Subcutaneous adipose tissue (tissue), 4 donors: Measurements from ENCODE around the gene GRHL1. TPM values are rescaled to one million over a fixed set of nuclear protein-coding genes. Genes with fewer than 3 reads are reported as not detected.

ENCODE experiments used
- total RNA-seq, 4 donors: library from RNA; depleted of rRNA; stranded (reverse); fragments of >200 nt; gene quantifications; one replicate each; pipeline ENCODE4 v1.1.0, GENCODE V29; 2016
- TF ChIP-seq, protein P1 (sequence below): fragments of 450-650 bp; IDR thresholded peaks from one replicate; pipeline ENCODE4 v1.5.1; 2016; ENCODE audit warnings: low read depth, mild to moderate bottlenecking, control low read depth, antibody characterized with exemption, moderate library complexity

The GRHL1 gene
- total RNA-seq, 4 donors from 2014 or later, result 0.88 to 7.2 (median 2.8) TPM

DNA sequence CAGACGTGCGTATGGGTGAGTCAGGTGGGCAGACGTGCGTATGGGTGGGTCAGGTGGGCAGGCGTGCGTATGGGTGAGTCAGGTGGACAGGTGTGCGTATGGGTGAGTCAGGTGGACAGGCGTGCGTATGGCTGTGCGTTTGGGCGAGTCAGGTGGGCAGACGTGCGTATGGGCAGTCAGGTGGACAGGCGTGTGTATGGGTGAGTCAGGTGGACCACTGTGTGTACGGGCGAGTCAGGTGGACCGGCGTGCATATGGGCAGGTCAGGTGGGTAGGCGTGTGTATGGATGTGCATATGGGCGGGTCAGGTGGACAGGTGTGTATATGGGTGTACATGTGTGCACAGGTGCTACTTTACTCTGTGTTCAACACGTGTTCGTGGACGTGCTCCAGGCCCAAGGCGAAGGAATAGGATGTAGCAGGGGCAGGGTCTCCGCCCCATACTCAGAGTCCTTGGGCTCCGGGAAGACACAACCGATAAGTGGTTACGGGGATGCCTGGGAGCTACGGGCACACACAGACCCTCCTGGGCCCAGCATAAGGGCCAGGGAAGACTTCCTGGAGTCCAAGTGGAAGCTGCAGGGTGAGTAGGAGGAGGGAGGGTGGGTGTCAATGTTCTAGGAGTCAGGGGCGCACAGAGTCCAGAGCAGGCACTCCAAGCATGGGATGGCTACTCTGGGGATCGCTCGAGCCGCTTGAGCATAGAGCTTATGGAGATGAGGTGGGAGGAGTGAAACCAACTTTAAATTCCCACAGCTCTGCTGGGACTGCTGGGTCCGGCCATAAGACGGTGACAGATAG lies 64.7 kb downstream of the GRHL1 start:
- TF ChIP-seq, protein P1, sequence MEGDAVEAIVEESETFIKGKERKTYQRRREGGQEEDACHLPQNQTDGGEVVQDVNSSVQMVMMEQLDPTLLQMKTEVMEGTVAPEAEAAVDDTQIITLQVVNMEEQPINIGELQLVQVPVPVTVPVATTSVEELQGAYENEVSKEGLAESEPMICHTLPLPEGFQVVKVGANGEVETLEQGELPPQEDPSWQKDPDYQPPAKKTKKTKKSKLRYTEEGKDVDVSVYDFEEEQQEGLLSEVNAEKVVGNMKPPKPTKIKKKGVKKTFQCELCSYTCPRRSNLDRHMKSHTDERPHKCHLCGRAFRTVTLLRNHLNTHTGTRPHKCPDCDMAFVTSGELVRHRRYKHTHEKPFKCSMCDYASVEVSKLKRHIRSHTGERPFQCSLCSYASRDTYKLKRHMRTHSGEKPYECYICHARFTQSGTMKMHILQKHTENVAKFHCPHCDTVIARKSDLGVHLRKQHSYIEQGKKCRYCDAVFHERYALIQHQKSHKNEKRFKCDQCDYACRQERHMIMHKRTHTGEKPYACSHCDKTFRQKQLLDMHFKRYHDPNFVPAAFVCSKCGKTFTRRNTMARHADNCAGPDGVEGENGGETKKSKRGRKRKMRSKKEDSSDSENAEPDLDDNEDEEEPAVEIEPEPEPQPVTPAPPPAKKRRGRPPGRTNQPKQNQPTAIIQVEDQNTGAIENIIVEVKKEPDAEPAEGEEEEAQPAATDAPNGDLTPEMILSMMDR, result no peak

DNA sequence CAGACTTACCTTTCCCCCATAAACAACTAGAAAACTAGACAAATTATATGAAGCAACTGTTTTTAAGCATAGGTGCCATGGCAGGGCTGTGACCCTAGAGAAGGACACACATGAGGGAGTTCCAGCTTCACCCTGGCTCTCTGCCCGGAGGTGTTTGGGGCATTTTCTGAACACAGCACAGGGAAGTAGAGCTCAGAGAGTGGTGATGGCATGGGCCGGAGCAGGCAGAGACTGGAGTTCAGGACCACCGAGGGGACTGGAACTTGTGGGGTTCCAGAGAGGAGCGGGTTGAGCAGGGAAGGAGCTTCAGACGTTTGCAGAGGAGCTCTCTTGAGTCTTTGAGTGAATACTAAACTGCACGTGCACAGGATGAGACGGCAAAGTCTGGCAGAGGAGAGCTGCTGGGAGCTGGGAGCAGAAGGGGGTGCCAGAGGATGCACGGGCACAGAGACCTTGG lies 65.3 kb downstream of the GRHL1 start:
- TF ChIP-seq, protein P1, result no peak

DNA sequence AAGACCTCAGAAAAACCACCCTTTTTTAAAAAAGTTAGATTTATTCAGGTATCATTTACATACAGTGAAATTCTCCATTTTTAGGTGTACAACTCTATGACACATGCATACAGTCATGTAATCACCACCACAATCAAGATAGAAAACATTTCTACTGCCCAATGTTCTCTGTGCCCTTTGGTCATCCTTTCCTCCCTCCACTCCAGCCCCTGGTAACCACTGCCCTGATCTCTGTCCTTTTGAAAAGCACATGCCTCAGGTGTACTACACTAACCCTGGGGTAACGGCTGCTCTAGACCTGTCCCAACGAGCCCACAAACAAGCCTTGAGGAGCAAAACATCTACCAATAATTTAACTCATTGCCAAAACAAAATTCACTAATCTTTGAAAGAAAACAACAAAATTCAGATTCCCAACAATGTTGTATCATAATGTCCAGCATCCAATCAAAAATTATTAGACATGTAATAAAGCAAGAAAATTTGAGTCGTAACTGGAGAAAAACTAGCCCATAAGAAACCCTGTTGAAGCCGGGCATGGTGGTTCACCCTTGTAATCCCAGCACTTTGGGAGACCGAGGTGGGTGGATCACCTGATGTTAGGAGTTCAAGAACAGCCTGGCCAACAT lies 65.9 kb downstream of the GRHL1 start:
- TF ChIP-seq, protein P1, result no peak

DNA sequence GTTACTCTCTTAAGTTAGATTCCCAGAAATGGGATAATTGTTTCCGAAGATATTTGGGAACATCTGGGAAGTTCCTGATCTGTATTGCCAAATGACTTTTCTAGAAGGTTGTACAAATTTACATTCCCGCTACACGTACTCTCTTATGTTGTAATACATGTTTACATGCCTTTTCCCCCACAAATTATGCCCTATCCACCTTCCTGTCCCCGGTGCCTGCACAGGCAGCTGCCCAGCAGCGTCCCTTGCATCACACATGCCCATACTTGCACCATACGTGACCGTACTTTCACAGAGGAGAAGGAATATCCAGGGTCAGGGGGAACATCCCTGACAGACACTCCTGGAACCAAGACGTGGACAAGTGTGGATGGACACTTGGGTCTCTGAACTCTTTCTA lies 67.7 kb downstream of the GRHL1 start:
- TF ChIP-seq, protein P1, result no peak

DNA sequence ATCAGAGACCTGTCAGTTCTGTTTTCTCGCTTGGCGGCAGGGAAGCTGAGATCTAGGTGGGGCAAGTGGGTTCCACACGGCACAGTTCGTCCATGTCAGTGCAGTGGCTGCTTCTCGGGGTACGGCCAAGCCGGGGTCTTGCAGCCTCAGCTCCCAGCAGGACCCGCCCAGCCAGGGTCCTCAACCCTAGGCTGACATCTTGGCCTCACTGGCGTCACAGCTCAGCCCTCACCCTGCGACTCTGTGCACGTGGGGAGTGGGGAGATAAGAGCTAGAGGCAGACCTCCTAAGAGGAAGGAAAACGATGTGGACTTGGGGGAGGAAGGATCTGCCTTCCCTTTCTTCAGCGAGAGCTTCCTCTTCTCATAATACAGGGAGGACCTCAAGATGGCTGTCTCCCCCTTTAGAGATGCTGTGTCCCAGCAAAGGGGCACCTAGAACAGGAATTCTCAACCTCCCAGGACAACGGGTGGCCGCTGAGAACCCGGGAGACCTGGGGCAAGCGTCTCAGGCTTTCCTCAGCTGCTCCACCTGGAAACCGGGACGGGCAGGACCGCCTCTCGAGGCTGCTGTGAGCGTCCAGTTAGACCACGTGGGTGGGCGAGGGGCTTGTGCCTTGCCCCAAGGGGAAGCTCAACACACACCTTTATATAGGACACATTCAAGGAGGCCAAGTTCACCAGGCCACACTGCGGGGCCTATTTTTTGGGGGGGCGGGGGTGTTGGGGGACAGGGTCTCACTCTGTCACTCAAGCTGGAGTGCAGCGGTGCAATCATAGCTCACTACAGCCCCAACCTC lies 68.3 kb downstream of the GRHL1 start:
- TF ChIP-seq, protein P1, result no peak

DNA sequence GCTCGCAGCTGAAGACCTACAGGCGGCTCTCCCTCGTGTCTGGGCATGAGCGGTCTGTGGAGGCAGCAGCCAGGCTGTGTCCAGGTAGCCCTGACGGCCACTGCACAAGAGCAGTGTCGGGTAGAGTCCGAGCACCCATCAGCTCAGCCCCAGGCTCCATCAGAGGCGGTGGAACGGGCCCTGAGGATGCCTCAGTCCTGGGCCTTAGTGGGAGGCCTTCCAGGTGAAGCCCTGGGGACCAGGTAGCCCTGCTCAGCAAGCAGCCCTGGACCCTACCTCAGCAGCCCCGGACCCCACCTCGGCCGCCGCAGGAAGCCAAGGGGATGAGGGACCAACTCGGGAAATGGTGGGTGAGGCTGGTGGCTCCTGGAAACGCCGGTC lies 70.5 kb downstream of the GRHL1 start:
- TF ChIP-seq, protein P1, result no peak

DNA sequence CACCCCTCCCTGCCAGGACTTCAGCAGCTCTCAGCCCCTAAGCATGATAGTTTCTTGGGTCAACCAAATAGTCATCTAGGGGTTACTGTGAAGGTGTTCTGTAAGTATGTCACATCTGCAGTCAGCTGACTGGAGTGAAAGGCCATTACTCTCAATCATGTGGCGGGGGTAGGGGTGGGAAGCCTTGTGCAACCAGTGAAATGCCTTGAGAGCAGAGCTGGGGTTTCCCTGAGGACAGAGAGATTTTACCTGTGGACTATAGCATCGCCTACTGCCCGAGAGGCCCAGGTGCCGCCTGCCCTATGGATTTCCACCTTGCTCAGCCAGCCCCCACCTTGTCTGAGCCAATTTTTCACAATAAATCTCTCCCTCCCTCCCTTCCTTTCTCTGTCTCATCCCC lies 71.0 kb downstream of the GRHL1 start:
- TF ChIP-seq, protein P1, result no peak
